Activated gamma-delta T cell treated with Interleukin-2 at 50 U/mL for 16 hours (primary cell): Measurements from ENCODE around the gene RABEP2.
"Not testable (repeated sequence)": the region's sequence is repeated elsewhere in the genome, so short reads cannot be mapped to it uniquely, and the experiment has no call there.

ENCODE experiments used
- DNase-seq: peaks from one replicate; pipeline ENCODE4 v3.0.0-alpha.2; 2020

RABEP2 gene

GRCh38 chr16:28901862-28902261 is 23.2 kb downstream of the RABEP2 start:
- DNase-seq = no peak

- DNase-seq = no peak
Observed at GRCh38 chr16:28900601-28901000, 24.4 kb downstream of the RABEP2 start.

GRCh38 chr16:28899882-28900590 is 25.0 kb downstream of the RABEP2 start:
- DNase-seq = no peak

GRCh38 chr16:28898942-28899341 is 26.1 kb downstream of the RABEP2 start:
- DNase-seq = no peak

GRCh38 chr16:28898266-28898665 is 26.8 kb downstream of the RABEP2 start:
- no peak for DNase-seq

- no peak for DNase-seq
Observed at GRCh38 chr16:28897826-28898225, 27.2 kb downstream of the RABEP2 start.

- DNase-seq = no peak
Observed at GRCh38 chr16:28895609-28896008, 29.4 kb downstream of the RABEP2 start.

- no peak for DNase-seq
Observed at GRCh38 chr16:28893291-28893690, 31.7 kb downstream of the RABEP2 start.

- DNase-seq = no peak
Observed at GRCh38 chr16:28891964-28892890, 32.8 kb downstream of the RABEP2 start.

GRCh38 chr16:28890355-28890754 is 34.7 kb downstream of the RABEP2 start:
- not testable (repeated sequence) for DNase-seq

- DNase-seq = no peak
Observed at GRCh38 chr16:28886945-28887344, 38.1 kb downstream of the RABEP2 start.

- DNase-seq = no peak
Observed at GRCh38 chr16:28884045-28884444, 41.0 kb downstream of the RABEP2 start.

GRCh38 chr16:28883221-28883996 is 41.6 kb downstream of the RABEP2 start:
- no peak for DNase-seq

- DNase-seq = no peak
Observed at GRCh38 chr16:28882551-28883160, 42.4 kb downstream of the RABEP2 start.

GRCh38 chr16:28881565-28881964 is 43.5 kb downstream of the RABEP2 start:
- not testable (repeated sequence) for DNase-seq

GRCh38 chr16:28880955-28881354 is 44.1 kb downstream of the RABEP2 start:
- DNase-seq = no peak

GRCh38 chr16:28880589-28880915 is 44.5 kb downstream of the RABEP2 start:
- no peak for DNase-seq

GRCh38 chr16:28879841-28880588 is 45.0 kb downstream of the RABEP2 start:
- DNase-seq = peak; percentile 88

- no peak for DNase-seq
Observed at GRCh38 chr16:28879261-28879840, 45.7 kb downstream of the RABEP2 start.

GRCh38 chr16:28878083-28878926 is 46.7 kb downstream of the RABEP2 start, which contains the start of gene ATP2A1:
Gene ATP2A1 (plus strand): TSS chr16:28878488. CDS start chr16:28878672, 184 bp downstream.
- DNase-seq = no peak

- no peak for DNase-seq
Observed at GRCh38 chr16:28877655-28878000, 47.4 kb downstream of the RABEP2 start.
